GM19455 (cell line): ENCODE data around the gene ROBO2.

Experiments
- ATAC-seq: cut with Tn5 transposase; IDR thresholded peaks from one replicate; pipeline ENCODE4 v1.9.1; 2021; ENCODE audit not compliant: unreplicated experiment

The ROBO2 gene

DNA sequence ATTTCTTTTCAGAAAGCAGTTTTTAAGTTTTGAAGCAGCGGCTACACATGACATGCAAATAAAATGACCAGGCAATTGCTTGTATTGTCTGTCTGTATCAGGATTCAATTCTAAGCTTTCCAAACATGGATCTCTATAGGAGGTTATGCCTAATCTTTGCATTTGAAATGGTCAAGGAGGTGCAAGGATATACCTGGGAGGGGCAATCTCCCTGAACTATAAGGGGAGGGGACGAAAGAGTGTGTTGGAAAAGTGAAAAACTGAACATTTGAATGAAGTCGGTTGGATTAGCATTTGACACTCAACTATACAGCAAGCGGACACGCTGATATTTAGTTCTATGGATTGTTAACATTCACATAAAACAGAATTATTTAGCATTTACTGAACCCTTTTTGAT is 11.7 kb downstream of the ROBO2 start:
- ATAC-seq: no peak

GRCh38 chr3:77052051-77052501 is 12.2 kb downstream of the ROBO2 start:
- no peak for ATAC-seq

DNA sequence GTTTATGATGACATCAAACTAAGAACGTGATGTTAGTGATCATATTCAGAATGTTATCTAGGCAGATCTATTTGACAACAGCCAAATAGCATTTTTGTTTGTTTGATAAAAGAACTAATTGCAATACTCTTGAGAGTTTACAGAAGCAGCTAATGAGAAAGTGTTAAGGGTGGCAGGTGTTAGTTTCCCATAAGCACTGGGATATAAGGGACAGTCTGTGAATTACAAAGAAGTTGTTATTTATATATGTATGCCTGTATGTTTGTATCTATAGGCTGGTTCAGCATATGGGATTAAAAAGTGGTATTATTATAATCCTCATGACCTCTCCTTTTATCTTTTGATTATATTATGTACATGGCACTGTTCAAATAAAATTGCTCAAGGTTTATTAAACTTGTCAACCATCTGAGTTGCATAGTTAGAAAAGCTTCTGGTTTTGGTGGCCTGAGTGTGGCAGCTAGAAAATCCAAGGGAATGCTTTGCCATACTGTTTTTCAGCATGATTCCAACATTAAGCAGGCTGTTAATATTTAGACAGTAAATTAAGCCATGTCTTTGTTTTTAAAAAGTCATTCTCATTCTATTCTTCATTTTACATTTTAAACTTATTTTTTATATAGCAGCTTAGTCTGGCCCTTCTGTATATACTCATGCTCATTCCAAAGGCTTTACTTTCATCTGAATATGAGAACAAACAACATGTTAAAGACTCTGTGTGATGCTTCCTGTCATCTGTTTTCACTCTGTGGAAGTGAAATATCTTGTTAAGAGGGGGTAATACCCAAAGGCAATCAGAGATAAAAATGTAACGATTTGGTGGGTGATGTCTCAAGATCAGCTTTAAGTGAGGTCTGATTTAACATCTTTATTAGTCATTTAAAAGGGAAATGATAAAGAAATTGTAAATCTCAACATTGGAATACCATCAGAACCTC is 13.1 kb downstream of the ROBO2 start:
- ATAC-seq: no peak

DNA sequence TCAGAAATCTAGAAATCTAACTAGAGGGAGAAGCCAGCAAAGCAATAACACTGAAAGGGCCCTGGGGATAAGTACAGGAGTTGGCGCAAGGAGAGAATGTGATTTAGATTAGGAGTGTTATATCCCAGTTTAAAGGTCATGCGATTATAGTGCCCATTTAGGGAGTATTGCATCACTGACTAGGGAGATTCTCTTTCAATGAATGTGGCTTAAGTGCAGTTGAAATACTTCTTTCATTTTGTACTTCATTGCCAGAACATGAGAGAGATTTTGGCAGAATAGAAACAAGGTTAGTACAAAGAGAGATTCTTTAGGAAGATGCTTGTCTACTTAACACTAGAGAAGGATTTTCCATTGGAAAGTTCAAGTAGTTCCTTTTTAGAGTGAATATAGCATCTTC is 13.9 kb downstream of the ROBO2 start:
- ATAC-seq: no peak

DNA sequence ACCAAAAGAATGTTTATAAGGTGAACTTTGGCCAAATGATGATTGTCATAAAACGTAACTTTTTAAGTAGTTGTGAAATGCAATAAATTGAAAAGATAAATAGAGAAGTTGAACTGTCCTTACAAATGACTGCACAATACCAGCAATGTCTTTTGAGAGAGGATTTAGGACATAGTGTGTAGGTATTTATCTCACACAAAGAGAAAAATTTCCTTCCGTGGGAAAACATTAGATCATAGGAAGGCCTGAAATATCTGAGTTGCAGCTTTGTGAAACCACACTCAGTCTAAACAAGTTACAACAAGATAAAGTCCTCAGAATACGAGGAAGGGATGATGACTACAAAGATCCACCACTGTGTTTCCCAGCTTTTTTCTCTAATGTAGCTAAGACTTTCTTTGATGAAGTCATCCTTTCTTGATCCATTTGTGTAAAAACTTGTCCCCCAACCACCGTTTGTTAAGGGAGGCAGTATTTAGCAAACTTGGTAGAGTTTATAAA is 16.0 kb downstream of the ROBO2 start:
- no peak for ATAC-seq

GRCh38 chr3:77059354-77059753 is 19.5 kb downstream of the ROBO2 start:
- ATAC-seq: no peak

GRCh38 chr3:77063423-77063822 is 23.5 kb downstream of the ROBO2 start:
- no peak for ATAC-seq

DNA sequence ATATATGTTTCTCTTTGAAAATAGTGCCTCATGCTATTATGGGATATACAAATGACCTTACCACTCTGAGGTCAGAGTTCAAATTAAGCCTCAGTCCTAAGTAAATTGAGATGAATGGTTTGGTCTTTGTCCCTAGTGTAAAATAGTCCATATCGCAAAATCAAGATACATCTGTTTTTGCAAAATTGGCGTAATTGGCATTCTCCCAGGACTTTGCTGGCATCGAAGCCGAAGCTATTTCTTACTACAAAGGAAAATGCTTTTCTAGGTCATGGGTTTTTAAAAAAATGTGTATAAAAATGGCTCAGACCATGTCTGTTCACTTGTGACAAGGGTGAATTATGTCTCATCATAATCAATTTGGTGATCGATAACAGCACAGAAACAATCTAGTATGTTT is 25.9 kb downstream of the ROBO2 start:
- ATAC-seq: no peak

- no peak for ATAC-seq
Measured at GRCh38 chr3:77066829-77067228, 26.9 kb downstream of the ROBO2 start.

- ATAC-seq: no peak
Measured at GRCh38 chr3:77068808-77069207, 28.9 kb downstream of the ROBO2 start.

GRCh38 chr3:77071364-77071763 is 31.5 kb downstream of the ROBO2 start:
- ATAC-seq: no peak

- no peak for ATAC-seq
Measured at GRCh38 chr3:77071809-77072208, 31.9 kb downstream of the ROBO2 start.

GRCh38 chr3:77072232-77072631 is 32.3 kb downstream of the ROBO2 start:
- no peak for ATAC-seq

GRCh38 chr3:77078279-77078678 is 38.4 kb downstream of the ROBO2 start:
- no peak for ATAC-seq

DNA sequence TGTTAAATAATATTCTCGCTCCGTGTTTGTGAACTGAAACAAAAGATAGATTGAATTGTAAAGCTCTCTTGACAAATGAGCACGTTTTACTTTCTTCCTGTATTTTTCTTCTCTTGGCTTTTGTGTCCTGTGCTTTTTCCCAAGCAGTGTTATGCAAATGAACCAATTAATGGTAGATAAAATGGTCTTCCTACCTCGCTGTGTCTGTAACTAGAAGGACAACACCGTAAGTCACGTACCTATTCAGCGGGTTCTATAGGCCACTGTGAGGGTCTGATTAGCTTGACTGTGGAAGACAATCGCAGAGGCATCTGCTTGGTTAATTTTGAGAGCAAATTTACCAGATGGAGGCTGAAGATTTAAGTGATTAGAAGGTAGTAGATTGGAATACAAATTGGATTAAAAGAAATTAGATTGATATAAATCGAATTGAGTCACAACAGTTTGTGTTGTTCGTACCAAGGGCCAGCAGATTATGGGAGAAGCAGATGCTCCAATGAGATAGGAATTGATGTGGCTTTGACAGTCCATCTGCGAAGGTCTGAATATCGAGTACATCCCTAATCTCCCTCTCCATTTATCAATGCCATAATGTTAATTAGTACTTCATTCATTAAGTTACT is 40.2 kb downstream of the ROBO2 start:
- ATAC-seq: no peak

- ATAC-seq: no peak
Measured at GRCh38 chr3:77081240-77081661, 41.4 kb downstream of the ROBO2 start.

- no peak for ATAC-seq
Measured at GRCh38 chr3:77084511-77084910, 44.6 kb downstream of the ROBO2 start.

DNA sequence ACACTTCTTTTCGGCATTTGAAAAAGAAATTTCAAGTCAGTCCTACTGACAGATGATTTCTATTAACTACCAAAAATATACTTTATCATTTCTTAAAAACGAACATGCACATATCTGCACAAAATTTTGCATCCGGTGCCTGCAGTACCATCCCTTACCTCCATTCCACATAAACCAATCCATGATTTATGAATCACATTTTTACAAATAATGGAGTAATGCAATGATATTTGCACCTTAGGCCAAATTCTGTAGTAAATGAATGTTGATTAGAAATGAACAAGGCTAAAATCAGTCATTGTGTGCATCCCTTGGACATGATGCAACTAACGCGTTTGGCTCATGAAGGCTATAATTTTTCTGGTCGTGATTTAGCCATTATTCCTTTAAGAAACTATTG is 46.5 kb downstream of the ROBO2 start:
- no peak for ATAC-seq

DNA sequence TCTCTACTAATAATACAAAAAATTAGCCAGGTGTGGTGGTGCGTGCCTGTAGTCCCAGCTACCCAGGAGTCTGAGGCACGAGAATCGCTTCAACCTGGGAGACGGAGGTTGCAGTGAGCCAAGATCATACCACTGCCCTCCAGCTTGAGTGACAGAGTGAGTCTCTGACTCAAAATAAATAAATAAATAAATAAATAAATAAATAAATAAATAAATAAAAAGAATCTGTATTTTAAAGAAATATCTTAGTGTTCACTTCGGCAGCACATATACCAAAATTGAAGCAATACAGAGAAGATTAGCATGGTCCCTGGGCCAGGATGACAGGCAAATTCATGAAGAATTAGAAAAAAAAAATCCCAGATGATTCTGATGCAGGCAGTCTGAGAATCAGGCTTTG is 51.9 kb downstream of the ROBO2 start:
- no peak for ATAC-seq

DNA sequence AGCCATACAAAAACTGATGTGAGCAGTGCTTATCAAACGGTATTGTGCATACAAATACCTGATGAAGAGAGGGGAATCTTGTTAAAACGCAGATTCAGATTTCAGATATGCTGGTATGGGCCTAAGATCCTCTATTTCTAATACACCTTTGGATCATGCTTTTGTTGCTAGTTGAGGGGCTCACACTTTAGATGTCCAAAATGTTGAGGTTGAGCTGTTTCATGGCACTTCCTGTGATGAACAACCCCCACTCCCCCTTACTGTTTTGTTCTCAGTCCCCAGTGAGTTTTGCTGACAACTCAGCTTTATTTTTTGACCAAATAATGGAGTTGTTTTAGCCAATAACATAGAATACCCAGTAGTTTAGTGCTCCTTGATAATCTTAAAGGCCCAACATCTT is 53.2 kb downstream of the ROBO2 start:
- no peak for ATAC-seq

- no peak for ATAC-seq
Measured at GRCh38 chr3:77096145-77096544, 56.2 kb downstream of the ROBO2 start.
